Endothelial cell of umbilical vein (primary cell): ENCODE results near the gene ZNF618. TPM values are rescaled to one million over a fixed set of nuclear protein-coding genes. Genes with fewer than 3 reads are reported as not detected.

ENCODE experiments used
- BruUV-seq: library from RNA; stranded (reverse); fragments of 400-500 nt; replicated peaks from 2 replicates; lab custom pipeline; 2021; lab: Mats Ljungman, UMichigan
- CTCF ChIA-PET: fragments of 300-600, 350-600 bp; sonication (Branson Sonifier 250); formaldehyde crosslinking; loops from one replicate; lab custom pipeline; 2021; ENCODE audit warnings: antibody characterized with exemption, inconsistent platforms; lab: Charles Lee
- POLR2A ChIA-PET: fragments of 300-600, 350-600 bp; sonication (Branson Sonifier 250); formaldehyde crosslinking; loops from one replicate; lab custom pipeline; 2021; ENCODE audit warnings: antibody characterized with exemption, inconsistent platforms; lab: Charles Lee
- DNase-seq: peaks from one replicate; pipeline ENCODE4 v3.0.0-alpha.2; 2011; ENCODE audit warnings: low read depth, low spot score
- FAIRE-seq: peaks from 2 replicates; lab custom pipeline; 2011; peaks lifted over from hg19 to GRCh38; lab: Jason Lieb, UNC
- H2AFZ ChIP-seq: 2 replicates; pipeline ENCODE4 v1.6.0; 2012; ENCODE audit warnings: low read depth, low read length, control low read depth, inconsistent platforms
- H3K27ac ChIP-seq: 2 replicates; pipeline ENCODE4 v1.5.1; 2011; ENCODE audit warnings: low read depth, mild to moderate bottlenecking, control low read depth, low read length, moderate library complexity; ENCODE audit not compliant: insufficient read depth
- H3K27me3 ChIP-seq, 2 experiments: 2 replicates each; pipeline versions ENCODE4 v1.6.0 to v1.6.1; 2011; ENCODE audit warnings: low read length in 2 of 2, mixed read lengths in 1 of 2; ENCODE audit not compliant: control insufficient read depth in 2 of 2, insufficient read depth in 2 of 2
- H3K36me3 ChIP-seq, 2 experiments: 2 replicates in 1 of 2; 3 replicates in 1 of 2; pipeline ENCODE4 v1.5.1; 2011; ENCODE audit warnings: low read length in 2 of 2, mild to moderate bottlenecking in 1 of 2, moderate library complexity in 1 of 2; ENCODE audit not compliant: control insufficient read depth in 2 of 2, insufficient read depth in 2 of 2; ENCODE audit errors: extremely low read depth in 1 of 2
- H3K4me1 ChIP-seq: 3 replicates; pipeline ENCODE4 v1.5.1; 2011; ENCODE audit warnings: mild to moderate bottlenecking, low read length; ENCODE audit not compliant: control insufficient read depth, insufficient read depth; ENCODE audit errors: extremely low read depth
- H3K4me2 ChIP-seq: 2 replicates; pipeline ENCODE4 v1.6.1; 2011; ENCODE audit warnings: low read length, control low read depth, mixed read lengths; ENCODE audit not compliant: insufficient read depth
- H3K4me3 ChIP-seq, 3 experiments: fragments of 200-600 bp in 1 of 3; sonication (generic), shearing (Covaris generic) in 1 of 3; replicated peaks in 1 of 3; 2 replicates each; pipeline ENCODE4 v1.5.1; 2011 to 2016; ENCODE audit warnings: control low read depth in 3 of 3, low read length in 3 of 3, mild to moderate bottlenecking in 2 of 3, inconsistent platforms in 1 of 3, low read depth in 1 of 3, moderate library complexity in 1 of 3; ENCODE audit not compliant: insufficient read depth in 1 of 3
- H3K79me2 ChIP-seq: 2 replicates; pipeline ENCODE4 v1.6.0; 2012; ENCODE audit warnings: low read length, inconsistent platforms; ENCODE audit not compliant: control insufficient read depth, insufficient read depth
- H3K9ac ChIP-seq: replicated peaks from 2 replicates; pipeline ENCODE3; 2011; ENCODE audit warnings: low read length, control low read depth; ENCODE audit not compliant: insufficient read depth; ENCODE audit errors: extremely low read depth
- H3K9me1 ChIP-seq: replicated peaks from 3 replicates; pipeline ENCODE4 v1.6.0; 2011; ENCODE audit warnings: mild to moderate bottlenecking, low read length; ENCODE audit not compliant: control insufficient read depth, insufficient read depth; ENCODE audit errors: extremely low read depth
- H3K9me3 ChIP-seq: replicated peaks from 2 replicates; pipeline ENCODE4 v1.5.1; 2012; ENCODE audit warnings: low read length, inconsistent platforms; ENCODE audit not compliant: control insufficient read depth, insufficient read depth
- H4K20me1 ChIP-seq: replicated peaks from 2 replicates; pipeline ENCODE3; 2011; ENCODE audit warnings: mild to moderate bottlenecking, low read length; ENCODE audit not compliant: control insufficient read depth, insufficient read depth; ENCODE audit errors: extremely low read depth
- CTCF ChIP-seq, 2 donors: IDR thresholded peaks; 1 replicate in 1 of 2; 2 replicates in 1 of 2; pipeline ENCODE4 v1.5.1; 2011; ENCODE audit warnings: low read length in 2 of 2, mild to moderate bottlenecking in 2 of 2, moderate library complexity in 2 of 2, control low read depth in 1 of 2, inconsistent platforms in 1 of 2, low read depth in 1 of 2; ENCODE audit not compliant: insufficient read depth in 1 of 2; ENCODE audit errors: extremely low read depth in 1 of 2
- EZH2 ChIP-seq: IDR thresholded peaks from 2 replicates; pipeline ENCODE4 v1.6.1; 2012; ENCODE audit warnings: borderline replicate concordance, low read depth, mild to moderate bottlenecking, moderate library complexity, low read length, inconsistent platforms; ENCODE audit not compliant: severe bottlenecking
- FOS ChIP-seq: IDR thresholded peaks from 2 replicates; pipeline ENCODE4 v1.6.1; 2011; ENCODE audit warnings: mild to moderate bottlenecking, low read length, moderate library complexity, borderline replicate concordance; ENCODE audit not compliant: insufficient read depth
- GATA2 ChIP-seq: IDR thresholded peaks from 2 replicates; pipeline ENCODE4 v1.7.0; 2011; ENCODE audit warnings: low read depth, mild to moderate bottlenecking, moderate library complexity, mixed read lengths, low read length; ENCODE audit not compliant: insufficient read length, insufficient read depth
- JUN ChIP-seq: IDR thresholded peaks from 2 replicates; pipeline ENCODE4 v1.6.1; 2011; ENCODE audit warnings: borderline replicate concordance, low read depth; ENCODE audit not compliant: insufficient read length, insufficient read depth
- MAX ChIP-seq: IDR thresholded peaks from 2 replicates; pipeline ENCODE4 v1.6.1; 2011; ENCODE audit not compliant: insufficient read depth, insufficient read length
- MYC ChIP-seq: IDR thresholded peaks from one replicate; pipeline ENCODE4 v1.6.1; 2011; ENCODE audit warnings: mild to moderate bottlenecking, low read depth, low read length
- POLR2A ChIP-seq: IDR thresholded peaks from 2 replicates; pipeline ENCODE4 v1.6.1; 2012; ENCODE audit warnings: low read depth, mild to moderate bottlenecking, control low read depth, low read length
- POLR2AphosphoS5 ChIP-seq: IDR thresholded peaks from 2 replicates; pipeline ENCODE4 v1.6.1; 2012; ENCODE audit warnings: low read depth, mild to moderate bottlenecking, control low read depth, low read length, moderate library complexity; ENCODE audit not compliant: insufficient read depth
- dilution Hi-C: fragments of 300-500 bp; cut with MboI; formaldehyde crosslinking; loops from one replicate; pipeline ENCODE4 v1.15.0; 2019; ENCODE audit warnings: low sequenced_read_pairs; ENCODE audit not compliant: extremely low pct_ligation_motif_present
- intact Hi-C: fragments of 100-400 bp; cut with micrococcal nuclease; formaldehyde crosslinking; loops from one replicate; pipeline ENCODE4 v1.10.0; 2022
- polyA plus RNA-seq, 4 experiments: library from polyadenylated mRNA; depleted of rRNA in 3 of 4; stranded (reverse) in 3 of 4; unstranded in 1 of 4; fragments of >200 nt; gene quantifications; 2 replicates each; pipeline versions ENCODE4 v1.2.1 to v1.2.3, GENCODE V29; 2011 to 2012; ENCODE audit warnings: missing spikeins in 1 of 4
- total RNA-seq: library from RNA; stranded (reverse); gene quantifications from 2 replicates; pipeline ENCODE4 v1.2.3, GENCODE V29; 2021

The ZNF618 gene
- total and polyA plus RNA-seq, 2 donors (not counting 3 experiments of a cell fraction or from before 2014, with no cell fraction given): 22.6 to 80.3 TPM

GRCh38 chr9:113913426-113914195, 37.5 kb downstream of the ZNF618 start:
- Histone ChIP-seq H3K4me2 (no peak overlapping the region), H3K27me3 (no peaks in the 10 kb centered on the region), H4K20me1 (peaks cover 3% of the 10 kb centered on the region), H3K9me3 (no peaks in the 10 kb centered on the region), H3K27ac (no peak overlapping the region), H3K4me1 (no peaks in the 10 kb centered on the region), H3K4me3 (no peak overlapping the region), H3K9ac (no peak overlapping the region), H3K36me3 (peaks cover 2% of the 10 kb centered on the region in 2 experiments), H3K9me1 (no peaks in the 10 kb centered on the region), H3K79me2 (peaks cover 71% of the 10 kb centered on the region), H2AFZ (no peak overlapping the region)
- POLR2A ChIA-PET: no interaction called here
- intact Hi-C loops (no loop called here), dilution Hi-C loops (no loop called here)
- TF ChIP-seq JUN (no peak), GATA2 (no peak), POLR2AphosphoS5 (no peak), MYC (no peak), MAX (no peak), POLR2A (no peak), CTCF (IDR thresholded peaks at IDR 0.05; ENCODE audit: extremely low read depth in 1 of 2, insufficient read depth in 1 of 2, low read depth in 1 of 2, low read length in 2 of 2) (no peak), EZH2 (no peak), FOS (no peak)
- no peak for FAIRE-seq
- no peak for DNase-seq
- no TSS peak for BruUV-seq
- CTCF ChIA-PET: interaction anchor here (1.8 kb wide), 1 partner anchor 50 kb away, joined by 6 read pairs; no protein-coding TSS in a partner anchor
